Keratinocyte (primary cell): ENCODE measurements around the gene RAB34. TPM values are rescaled to one million over a fixed set of nuclear protein-coding genes. Genes with fewer than 3 reads are reported as not detected.

Source experiments
- DNase-seq: peaks from one replicate; pipeline ENCODE4 v3.0.0-alpha.2; 2011; ENCODE audit warnings: low read depth, missing footprints, low spot score
- FAIRE-seq: peaks from 2 replicates; lab custom pipeline; 2011; peaks lifted over from hg19 to GRCh38; lab: Jason Lieb, UNC
- H2AFZ ChIP-seq: 2 replicates; pipeline ENCODE4 v1.6.0; 2012; ENCODE audit warnings: low read length, control low read depth, inconsistent platforms; ENCODE audit not compliant: control insufficient read depth
- H3K27ac ChIP-seq: 2 replicates; pipeline ENCODE4 v1.5.1; 2011; ENCODE audit warnings: low read length; ENCODE audit not compliant: control insufficient read depth, insufficient read depth
- H3K27me3 ChIP-seq: 3 replicates; pipeline ENCODE4 v1.6.0; 2011; ENCODE audit warnings: low read length; ENCODE audit not compliant: control insufficient read depth, insufficient read depth; ENCODE audit errors: extremely low read depth
- H3K36me3 ChIP-seq, 2 experiments: 2 replicates in 1 of 2; 3 replicates in 1 of 2; pipeline ENCODE4 v1.5.1; 2011; ENCODE audit warnings: low read length in 2 of 2, mild to moderate bottlenecking in 1 of 2; ENCODE audit not compliant: control insufficient read depth in 2 of 2, insufficient read depth in 2 of 2; ENCODE audit errors: extremely low read depth in 1 of 2
- H3K4me1 ChIP-seq: 3 replicates; pipeline ENCODE4 v1.5.1; 2011; ENCODE audit warnings: low read length; ENCODE audit not compliant: control insufficient read depth, insufficient read depth; ENCODE audit errors: extremely low read depth
- H3K4me2 ChIP-seq: 3 replicates; pipeline ENCODE4 v1.6.0; 2011; ENCODE audit warnings: low read depth, low read length; ENCODE audit not compliant: control insufficient read depth, insufficient read depth; ENCODE audit errors: extremely low read depth
- H3K4me3 ChIP-seq, 3 experiments: fragments of 200-600 bp in 1 of 3; sonication (generic) in 1 of 3; 2 replicates in 2 of 3; 3 replicates in 1 of 3; pipeline ENCODE4 v1.5.1; 2011 to 2016; ENCODE audit warnings: low read length in 3 of 3, mild to moderate bottlenecking in 3 of 3, control low read depth in 2 of 3, inconsistent platforms in 1 of 3, low read depth in 1 of 3, mixed read lengths in 1 of 3, mixed run types in 1 of 3, moderate library complexity in 1 of 3; ENCODE audit not compliant: control insufficient read depth in 2 of 3, insufficient read depth in 2 of 3; ENCODE audit errors: extremely low read depth in 1 of 3
- H3K79me2 ChIP-seq: 2 replicates; pipeline ENCODE4 v1.6.0; 2012; ENCODE audit warnings: low read length; ENCODE audit not compliant: control insufficient read depth, insufficient read depth
- H3K9ac ChIP-seq: 3 replicates; pipeline ENCODE4 v1.6.0; 2011; ENCODE audit warnings: low read length; ENCODE audit not compliant: control insufficient read depth, insufficient read depth; ENCODE audit errors: extremely low read depth
- H3K9me1 ChIP-seq: 3 replicates; pipeline ENCODE4 v1.6.0; 2011; ENCODE audit warnings: low read length; ENCODE audit not compliant: control insufficient read depth, insufficient read depth; ENCODE audit errors: extremely low read depth
- H3K9me3 ChIP-seq: 2 replicates; pipeline ENCODE4 v1.5.1; 2012; ENCODE audit warnings: low read depth, low read length; ENCODE audit not compliant: control insufficient read depth
- H4K20me1 ChIP-seq: 3 replicates; pipeline ENCODE4 v1.6.0; 2011; ENCODE audit warnings: low read length; ENCODE audit not compliant: control insufficient read depth, insufficient read depth; ENCODE audit errors: extremely low read depth
- CTCF ChIP-seq, 3 experiments: IDR thresholded peaks in 1 of 3; conservative IDR thresholded peaks in 1 of 3; optimal IDR thresholded peaks in 1 of 3; 2 replicates in 2 of 3; 3 replicates in 1 of 3; pipeline versions ENCODE3 to v1.5.1; 2011; ENCODE audit warnings: low read length in 3 of 3, mild to moderate bottlenecking in 3 of 3, moderate library complexity in 2 of 3, control low read depth in 1 of 3, inconsistent platforms in 1 of 3; ENCODE audit not compliant: insufficient read depth in 2 of 3; ENCODE audit errors: extremely low read depth in 1 of 3
- EZH2 ChIP-seq: IDR thresholded peaks from one replicate; pipeline ENCODE4 v1.6.1; 2012; ENCODE audit warnings: inconsistent platforms, mild to moderate bottlenecking, low read length, moderate library complexity
- dilution Hi-C: fragments of 300-500 bp; cut with MboI; formaldehyde crosslinking; loops from one replicate; pipeline ENCODE4 v1.7.0; 2020; ENCODE audit warnings: low sequenced_read_pairs; ENCODE audit not compliant: extremely low pct_ligation_motif_present
- polyA plus RNA-seq, 5 experiments: library from polyadenylated mRNA; depleted of rRNA in 3 of 5; stranded (reverse) in 3 of 5; stranded (forward) in 1 of 5; unstranded in 1 of 5; fragments of >200 nt; gene quantifications; 1 replicate in 1 of 5; 2 replicates in 3 of 5; 3 replicates in 1 of 5; pipeline versions ENCODE4 v1.2.1 to v1.2.3, GENCODE V29; 2011 to 2012; ENCODE audit warnings: missing spikeins in 2 of 5, low read depth in 1 of 5, low replicate concordance in 1 of 5

Gene RAB34
- polyA plus RNA-seq, 1 donor (not counting 4 experiments of a cell fraction or from before 2014, with no cell fraction given): 134 TPM

GRCh38 chr17:28705728-28706334 is 11.8 kb downstream of the RAB34 start:
- no peak for FAIRE-seq
- dilution Hi-C loops: no loop called here
- DNase-seq: no peak
- H3K9me1 ChIP-seq: no peaks in the 10 kb centered on the region
- no peak for TF ChIP-seq CTCF (optimal IDR thresholded peaks at IDR 0.05 in 1 of 3, IDR thresholded peaks at IDR 0.05 in 1 of 3, conservative IDR thresholded peaks at IDR 0.05 in 1 of 3; ENCODE audit: extremely low read depth in 1 of 3, insufficient read depth in 2 of 3, low read length in 3 of 3)
- H3K9me3 ChIP-seq: no peaks in the 10 kb centered on the region
- no peaks in the 10 kb centered on the region for H3K79me2 ChIP-seq
- no peak overlapping the region for H3K27ac ChIP-seq
- no peak overlapping the region for H3K4me2 ChIP-seq
- H3K9ac ChIP-seq: no peak overlapping the region
- H3K27me3 ChIP-seq: no peaks in the 10 kb centered on the region
- H2AFZ ChIP-seq: no peak overlapping the region
- H3K4me1 ChIP-seq: peaks cover 3% of the 10 kb centered on the region
- H4K20me1 ChIP-seq: no peaks in the 10 kb centered on the region
- peaks cover 17 to 23% of the 10 kb centered on the region in 2 experiments for H3K36me3 ChIP-seq
- no peak overlapping the region for H3K4me3 ChIP-seq

DNA sequence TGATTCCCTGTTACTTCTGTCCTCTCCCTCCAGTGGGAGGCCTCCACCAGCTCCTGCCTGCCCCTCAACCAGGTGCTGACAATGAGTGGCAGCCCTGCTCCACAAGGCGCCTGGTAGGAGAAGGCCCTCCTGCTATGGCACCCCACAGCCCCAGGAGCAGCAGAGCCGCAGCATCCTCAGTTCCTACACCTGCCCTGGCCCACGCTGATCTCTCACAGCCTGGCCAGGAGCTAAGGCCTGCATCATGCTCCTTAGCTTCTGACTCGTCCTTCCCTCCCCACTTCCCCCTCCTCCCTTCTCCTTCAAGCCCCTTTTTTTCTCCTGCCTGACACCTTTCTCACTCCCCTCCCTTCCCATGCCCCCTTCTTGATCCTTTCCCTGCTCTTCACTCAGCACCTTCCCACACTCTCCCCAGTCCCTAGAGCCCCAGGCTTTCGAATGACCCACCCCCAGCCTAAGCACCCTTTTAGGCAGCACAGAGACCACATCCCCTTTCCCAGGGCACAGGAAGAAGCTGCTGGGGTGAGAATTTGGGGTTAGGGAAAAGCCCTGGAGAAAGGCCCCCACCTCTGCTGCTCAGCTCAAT is 12.5 kb downstream of the RAB34 start:
- FAIRE-seq (no peak), DNase-seq (no peak)
- Histone ChIP-seq H3K4me1 (no peaks in the 10 kb centered on the region), H3K36me3 (peaks cover 21 to 29% of the 10 kb centered on the region in 2 experiments), H3K4me2 (no peak overlapping the region), H3K9me1 (no peaks in the 10 kb centered on the region), H3K27me3 (no peaks in the 10 kb centered on the region), H3K9ac (no peak overlapping the region), H3K9me3 (no peaks in the 10 kb centered on the region), H2AFZ (no peak overlapping the region), H3K79me2 (no peaks in the 10 kb centered on the region), H3K27ac (no peak overlapping the region), H4K20me1 (no peaks in the 10 kb centered on the region), H3K4me3 (no peak overlapping the region)
- TF ChIP-seq CTCF (optimal IDR thresholded peaks at IDR 0.05 in 1 of 3, IDR thresholded peaks at IDR 0.05 in 1 of 3, conservative IDR thresholded peaks at IDR 0.05 in 1 of 3; ENCODE audit: extremely low read depth in 1 of 3, insufficient read depth in 2 of 3, low read length in 3 of 3) (no peak), EZH2 (no peak)
- dilution Hi-C loops: no loop called here
